Natural killer cell (primary cell): ENCODE results near the gene COL20A1. TPM values are rescaled to one million over a fixed set of nuclear protein-coding genes. Genes with fewer than 3 reads are reported as not detected.

Source experiments
- ATAC-seq, 3 donors: fragments of 150-1000 bp in 2 of 3; fragments of 200-7000 bp in 1 of 3; cut with Tn5 transposase; 1 replicate in 1 of 3; 2 replicates in 2 of 3; pipeline ENCODE4 v1.10.0; 2021; ENCODE audit warnings: mild to moderate bottlenecking in 2 of 3, moderate library complexity in 2 of 3
- DNase-seq, 2 donors: peaks; one replicate each; pipeline versions ENCODE4 v3.0.0 to v3.0.0-alpha.2; 2013 to 2021; ENCODE audit warnings: mixed read lengths in 1 of 2
- H3K27ac ChIP-seq: one replicate; pipeline ENCODE4 v1.5.1; 2013; ENCODE audit warnings: mild to moderate bottlenecking, low read length
- H3K27me3 ChIP-seq: one replicate; pipeline ENCODE4 v1.6.1; 2013; ENCODE audit warnings: low read length; ENCODE audit not compliant: control insufficient read depth, insufficient read depth
- H3K36me3 ChIP-seq: one replicate; pipeline ENCODE4 v1.6.1; 2013; ENCODE audit warnings: low read length; ENCODE audit not compliant: control insufficient read depth, insufficient read depth
- H3K4me1 ChIP-seq: one replicate; pipeline ENCODE4 v1.6.1; 2013; ENCODE audit warnings: low read length; ENCODE audit not compliant: control insufficient read depth, insufficient read depth
- H3K4me3 ChIP-seq: one replicate; pipeline ENCODE4 v1.5.1; 2013; ENCODE audit warnings: low read length
- H3K9me3 ChIP-seq: one replicate; pipeline ENCODE4 v1.6.1; 2013; ENCODE audit warnings: low read length; ENCODE audit not compliant: control insufficient read depth, insufficient read depth
- H3K27ac Mint-ChIP-seq, 2 donors: one replicate each; pipeline ENCODE4 v1.8.0; 2022; ENCODE audit warnings: mild to moderate bottlenecking in 2 of 2, mixed read lengths in 2 of 2, moderate library complexity in 1 of 2
- H3K27me3 Mint-ChIP-seq, 2 donors: one replicate each; pipeline ENCODE4 v1.8.0; 2022; ENCODE audit warnings: low read depth in 2 of 2, mixed read lengths in 2 of 2
- H3K36me3 Mint-ChIP-seq: one replicate; pipeline ENCODE4 v1.8.0; 2022; ENCODE audit warnings: mixed read lengths
- H3K4me1 Mint-ChIP-seq, 2 donors: one replicate each; pipeline ENCODE4 v1.8.0; 2022; ENCODE audit warnings: mixed read lengths in 2 of 2
- H3K4me3 Mint-ChIP-seq: one replicate; pipeline ENCODE4 v1.8.0; 2022; ENCODE audit warnings: mild to moderate bottlenecking, moderate library complexity, mixed read lengths
- H3K9me3 Mint-ChIP-seq, 2 donors: one replicate each; pipeline ENCODE4 v1.8.0; 2022; ENCODE audit warnings: mixed read lengths in 2 of 2
- WGBS: methylation state at CpG from one replicate; pipeline ENCODE4 v1.1.7; 2013; ENCODE audit warnings: missing lambda C conversion rate; ENCODE audit not compliant: insufficient coverage; 5-methylcytosine and 5-hydroxymethylcytosine counted together
- intact Hi-C: fragments of 100-400 bp; cut with micrococcal nuclease; formaldehyde crosslinking; loops from one replicate; pipeline ENCODE4 v1.14.2; 2022
- total RNA-seq, 4 donors: library from RNA; stranded (reverse); fragments of 120-200 nt in 1 of 4; gene quantifications; one replicate each; pipeline versions ENCODE4 v1.2.3 to v1.2.4, GENCODE V29; 2013 to 2022
- TF ChIP-seq, protein P1 (sequence below): fragments of 200-600 bp; IDR thresholded peaks from one replicate; pipeline ENCODE4 v1.8.0; 2022; ENCODE audit warnings: antibody characterized with exemption

Gene COL20A1
- total RNA-seq, 3 donors from 2014 or later (not counting 1 experiment from before 2014, with no cell fraction given) = 0.12 to 0.33 TPM; not detected in 1

- H3K27me3 ChIP-seq = no peaks in the 10 kb centered on the region
- H3K27ac Mint-ChIP-seq = no peak overlapping the region
- H3K4me3 Mint-ChIP-seq = no peak overlapping the region
- intact Hi-C loops = no loop called here
- H3K4me1 ChIP-seq = peaks cover 5% of the 10 kb centered on the region
- H3K27ac ChIP-seq = no peak overlapping the region
- H3K36me3 Mint-ChIP-seq = no peaks in the 10 kb centered on the region
- H3K4me3 ChIP-seq = no peak overlapping the region
- no peaks in the 10 kb centered on the region for H3K9me3 ChIP-seq
- DNase-seq (no peak), ATAC-seq (no peak)
- peaks cover 0 to 4% of the 10 kb centered on the region in 2 donors for H3K27me3 Mint-ChIP-seq
- H3K36me3 ChIP-seq = peaks cover 2% of the 10 kb centered on the region
- TF ChIP-seq, protein P1, sequence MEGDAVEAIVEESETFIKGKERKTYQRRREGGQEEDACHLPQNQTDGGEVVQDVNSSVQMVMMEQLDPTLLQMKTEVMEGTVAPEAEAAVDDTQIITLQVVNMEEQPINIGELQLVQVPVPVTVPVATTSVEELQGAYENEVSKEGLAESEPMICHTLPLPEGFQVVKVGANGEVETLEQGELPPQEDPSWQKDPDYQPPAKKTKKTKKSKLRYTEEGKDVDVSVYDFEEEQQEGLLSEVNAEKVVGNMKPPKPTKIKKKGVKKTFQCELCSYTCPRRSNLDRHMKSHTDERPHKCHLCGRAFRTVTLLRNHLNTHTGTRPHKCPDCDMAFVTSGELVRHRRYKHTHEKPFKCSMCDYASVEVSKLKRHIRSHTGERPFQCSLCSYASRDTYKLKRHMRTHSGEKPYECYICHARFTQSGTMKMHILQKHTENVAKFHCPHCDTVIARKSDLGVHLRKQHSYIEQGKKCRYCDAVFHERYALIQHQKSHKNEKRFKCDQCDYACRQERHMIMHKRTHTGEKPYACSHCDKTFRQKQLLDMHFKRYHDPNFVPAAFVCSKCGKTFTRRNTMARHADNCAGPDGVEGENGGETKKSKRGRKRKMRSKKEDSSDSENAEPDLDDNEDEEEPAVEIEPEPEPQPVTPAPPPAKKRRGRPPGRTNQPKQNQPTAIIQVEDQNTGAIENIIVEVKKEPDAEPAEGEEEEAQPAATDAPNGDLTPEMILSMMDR = no peak
- H3K9me3 Mint-ChIP-seq = no peaks in the 10 kb centered on the region
- H3K4me1 Mint-ChIP-seq = no peaks in the 10 kb centered on the region
- 89% methylated on average over 16 of the region's 16 CpGs for WGBS
Measured at GRCh38 chr20:63292292-63292701, 689 bp upstream of the COL20A1 start.

- DNase-seq (no peak), ATAC-seq (no peak)
- no peaks in the 10 kb centered on the region for H3K36me3 ChIP-seq
- Mint-ChIP-seq H3K9me3 (no peaks in the 10 kb centered on the region), H3K27ac (no peak overlapping the region), H3K4me1 (no peaks in the 10 kb centered on the region), H3K27me3 (peaks cover 0 to 4% of the 10 kb centered on the region in 2 donors), H3K36me3 (no peaks in the 10 kb centered on the region), H3K4me3 (no peak overlapping the region)
- H3K27ac ChIP-seq = no peak overlapping the region
- whole genome bisulfite sequencing = 81% methylated on average over 11 of the region's 11 CpGs
- H3K4me3 ChIP-seq = no peak overlapping the region
- H3K4me1 ChIP-seq = peaks cover 5% of the 10 kb centered on the region
- intact Hi-C loops = no loop called here
- TF ChIP-seq, protein P1 = no peak
- H3K27me3 ChIP-seq = no peaks in the 10 kb centered on the region
- no peaks in the 10 kb centered on the region for H3K9me3 ChIP-seq
Measured at GRCh38 chr20:63293456-63293855, 470 bp downstream of the COL20A1 start.

DNA sequence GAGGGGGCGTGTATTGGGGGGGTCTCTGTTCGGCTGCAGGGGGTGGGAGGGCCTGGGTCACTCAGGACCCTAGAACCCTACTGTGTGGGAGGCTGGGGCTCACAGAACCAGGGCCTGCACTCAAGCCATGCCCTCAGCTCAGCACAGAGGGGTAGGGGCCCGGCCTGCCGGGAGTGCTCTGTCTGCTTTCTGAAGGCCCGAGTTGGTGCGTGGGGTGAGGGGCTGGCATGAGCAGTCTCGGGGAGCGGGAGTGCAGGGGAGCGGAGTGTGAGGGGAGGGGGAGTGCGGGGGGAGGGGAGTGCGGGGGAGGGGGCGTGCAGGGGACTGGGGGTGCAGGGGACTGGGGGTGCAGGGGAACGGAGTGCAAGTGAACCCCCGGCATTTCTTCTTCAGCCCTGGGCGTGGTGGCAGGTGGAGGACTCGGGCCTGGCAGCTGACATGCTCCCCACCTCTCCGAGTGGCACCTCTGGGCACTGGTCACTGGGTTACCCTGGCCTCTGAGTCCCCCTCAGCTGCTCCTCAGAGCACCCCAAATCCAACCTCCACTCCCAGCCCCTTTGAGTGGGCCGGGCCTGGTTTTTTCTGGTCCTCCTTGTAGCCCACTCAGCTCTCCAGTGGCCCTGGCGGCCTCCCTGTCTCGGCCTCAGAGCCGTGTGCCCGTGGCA lies 1.0 kb downstream of the COL20A1 start:
- Mint-ChIP-seq H3K27ac (no peak overlapping the region), H3K36me3 (no peaks in the 10 kb centered on the region), H3K9me3 (no peaks in the 10 kb centered on the region), H3K4me3 (no peak overlapping the region), H3K27me3 (peaks cover 0 to 5% of the 10 kb centered on the region in 2 donors), H3K4me1 (no peaks in the 10 kb centered on the region)
- no peaks in the 10 kb centered on the region for H3K36me3 ChIP-seq
- intact Hi-C loops = no loop called here
- WGBS = 73% methylated on average over 16 of the region's 22 CpGs
- no peaks in the 10 kb centered on the region for H3K27me3 ChIP-seq
- peaks cover 5% of the 10 kb centered on the region for H3K4me1 ChIP-seq
- no peak for ATAC-seq
- no peak overlapping the region for H3K27ac ChIP-seq
- no peaks in the 10 kb centered on the region for H3K9me3 ChIP-seq
- DNase-seq = no peak
- TF ChIP-seq, protein P1 = no peak
- no peak overlapping the region for H3K4me3 ChIP-seq

- ATAC-seq = no peak
- no peak overlapping the region for H3K4me3 Mint-ChIP-seq
Measured at GRCh38 chr20:63294536-63294900, 1.5 kb downstream of the COL20A1 start.

More at GRCh38 chr20:63294536-63294900, 1.5 kb downstream of the COL20A1 start:
- no peaks in the 10 kb centered on the region for H3K9me3 Mint-ChIP-seq
- Histone ChIP-seq H3K27me3 (no peaks in the 10 kb centered on the region), H3K27ac (no peak overlapping the region), H3K4me3 (no peak overlapping the region), H3K9me3 (no peaks in the 10 kb centered on the region), H3K36me3 (no peaks in the 10 kb centered on the region), H3K4me1 (peaks cover 5% of the 10 kb centered on the region)
- TF ChIP-seq, protein P1 = no peak
- no peaks in the 10 kb centered on the region for H3K4me1 Mint-ChIP-seq
- H3K27me3 Mint-ChIP-seq = peaks cover 0 to 8% of the 10 kb centered on the region in 2 donors
- 85% methylated on average over 12 of the region's 12 CpGs for WGBS
- DNase-seq = no peak
- intact Hi-C loops = no loop called here
- no peaks in the 10 kb centered on the region for H3K36me3 Mint-ChIP-seq
- H3K27ac Mint-ChIP-seq = no peak overlapping the region
